Upper lobe of right lung (tissue), 1 donor: ENCODE measurements around the gene PRAMEF25. TPM values are rescaled to one million over a fixed set of nuclear protein-coding genes. Genes with fewer than 3 reads are reported as not detected.
"Not testable (repeated sequence)": the region's sequence is repeated elsewhere in the genome, so short reads cannot be mapped to it uniquely, and the experiment has no call there.

Source experiments
- ATAC-seq: fragments of 200-7000 bp; cut with Tn5 transposase; one replicate; pipeline ENCODE4 v1.9.1; 2020; ENCODE audit warnings: mild to moderate bottlenecking, moderate library complexity
- DNase-seq: peaks from one replicate; pipeline ENCODE4 v3.0.0-alpha.2; 2020
- H3K27ac ChIP-seq: fragments of 200-600 bp; one replicate; pipeline ENCODE4 v1.8.0; 2022
- H3K27me3 ChIP-seq: fragments of 200-600 bp; one replicate; pipeline ENCODE4 v1.8.0; 2022; ENCODE audit warnings: mild to moderate bottlenecking
- H3K36me3 ChIP-seq: fragments of 200-600 bp; one replicate; pipeline ENCODE4 v1.8.0; 2022
- H3K4me1 ChIP-seq: fragments of 200-600 bp; one replicate; pipeline ENCODE4 v1.8.0; 2022
- H3K4me3 ChIP-seq: fragments of 200-600 bp; one replicate; pipeline ENCODE4 v1.8.0; 2022; ENCODE audit warnings: mild to moderate bottlenecking
- H3K9me3 ChIP-seq: fragments of 200-600 bp; one replicate; pipeline ENCODE4 v1.8.0; 2022
- intact Hi-C: fragments of 100-400 bp; cut with DNase I; formaldehyde crosslinking; loops from one replicate; pipeline ENCODE4 v1.11.0; 2022
- long read RNA-seq: library from polyadenylated mRNA; unstranded; transcript quantifications from one replicate; pipeline ENCODE4 v2.0.0, GENCODE V29; 2021
- total RNA-seq: library from RNA; stranded (reverse); fragmentation: NEBNext Ultra II Directional; extraction: Animal tissue kit (Norgen Biotek cat#: 25700); gene quantifications from one replicate; pipeline ENCODE4 v1.2.1, GENCODE V29; 2021
- donor health status: DM: no; HTN: yes; CAD: no; lungs with severe emphysema.

The PRAMEF25 gene
- not detected for total RNA-seq
- long read RNA-seq, result 0 reads

- intact Hi-C loops, H3K36me3 ChIP-seq, H3K4me3 ChIP-seq, H3K4me1 ChIP-seq, H3K9me3 ChIP-seq, H3K27ac ChIP-seq, ATAC-seq, DNase-seq, H3K27me3 ChIP-seq: not testable (repeated sequence)
Measured at GRCh38 chr1:13070474-13070873, at the start of gene PRAMEF25. TSS of gene PRAMEF25 (plus strand) at chr1:13070774. CDS start at chr1:13073694, 2,920 bp downstream.

- intact Hi-C loops, H3K36me3 ChIP-seq, H3K9me3 ChIP-seq, H3K4me3 ChIP-seq, H3K27me3 ChIP-seq, H3K27ac ChIP-seq, DNase-seq, H3K4me1 ChIP-seq, ATAC-seq: not testable (repeated sequence)
Measured at GRCh38 chr1:13056475-13056874, 14.1 kb upstream of the PRAMEF25 start, which contains the start of gene PRAMEF27. TSS of gene PRAMEF27 (minus strand) at chr1:13056575. CDS start at chr1:13053659, 2,916 bp downstream.

- H3K27ac ChIP-seq, DNase-seq, ATAC-seq, H3K27me3 ChIP-seq, H3K4me3 ChIP-seq, H3K9me3 ChIP-seq, intact Hi-C loops, H3K36me3 ChIP-seq, H3K4me1 ChIP-seq: not testable (repeated sequence)
Measured at GRCh38 chr1:13116754-13117153, 46.2 kb downstream of the PRAMEF25 start, which contains the start of gene HNRNPCL2. TSS of gene HNRNPCL2 (minus strand) at chr1:13116854. CDS start at chr1:13116400, 454 bp downstream.

Other genes starting within 250 kb of the PRAMEF25 start
- gene PRAMEF11, start 239.4 kb upstream of the PRAMEF25 start, total RNA-seq, result not detected
- not detected for gene HNRNPCL1, start 222.1 kb upstream of the PRAMEF25 start, total RNA-seq
- gene PRAMEF2, start 213.7 kb upstream of the PRAMEF25 start, total RNA-seq, result not detected
- gene PRAMEF4, start 184.6 kb upstream of the PRAMEF25 start, total RNA-seq, result not detected
- not detected for gene PRAMEF10, start 172.5 kb upstream of the PRAMEF25 start, total RNA-seq
- not detected for gene PRAMEF7, start 154.2 kb upstream of the PRAMEF25 start, total RNA-seq
- gene PRAMEF6, start 123.2 kb upstream of the PRAMEF25 start, total RNA-seq, result not detected
- gene PRAMEF27, start 14.2 kb upstream of the PRAMEF25 start, total RNA-seq, result not detected
- not detected for gene HNRNPCL3, start 10.0 kb upstream of the PRAMEF25 start, total RNA-seq
- gene HNRNPCL2, start 46.1 kb downstream of the PRAMEF25 start, total RNA-seq, result not detected
- gene PRAMEF26, start 85.2 kb downstream of the PRAMEF25 start, total RNA-seq, result not detected
- gene HNRNPCL4, start 94.9 kb downstream of the PRAMEF25 start, total RNA-seq, result not detected
- gene PRAMEF9, start 101.1 kb downstream of the PRAMEF25 start, total RNA-seq, result not detected
- not detected for gene PRAMEF13, start 130.6 kb downstream of the PRAMEF25 start, total RNA-seq
- not detected for gene PRAMEF18, start 155.4 kb downstream of the PRAMEF25 start, total RNA-seq
- not detected for gene PRAMEF5, start 183.4 kb downstream of the PRAMEF25 start, total RNA-seq
- not detected for gene PRAMEF8, start 214.4 kb downstream of the PRAMEF25 start, total RNA-seq
- not detected for gene PRAMEF33, start 232.8 kb downstream of the PRAMEF25 start, total RNA-seq
- not detected for gene PRAMEF15, start 244.8 kb downstream of the PRAMEF25 start, total RNA-seq